Activated naive CD8-positive, alpha-beta T cell treated with anti-CD3 and anti-CD28 coated beads for 36 hours (primary cell): ENCODE measurements around the gene NF2. TPM values are rescaled to one million over a fixed set of nuclear protein-coding genes. Genes with fewer than 3 reads are reported as not detected.

Experiments used
- DNase-seq: peaks from one replicate; pipeline ENCODE4 v3.0.0; 2021
- H3K27ac Mint-ChIP-seq: one replicate; pipeline ENCODE4 v1.8.0; 2022; ENCODE audit warnings: mild to moderate bottlenecking, moderate library complexity, mixed read lengths
- H3K27me3 Mint-ChIP-seq: one replicate; pipeline ENCODE4 v1.8.0; 2022; ENCODE audit warnings: mild to moderate bottlenecking, mixed read lengths
- H3K36me3 Mint-ChIP-seq: one replicate; pipeline ENCODE4 v1.8.0; 2021; ENCODE audit warnings: mild to moderate bottlenecking, mixed read lengths
- H3K4me1 Mint-ChIP-seq: one replicate; pipeline ENCODE4 v1.8.0; 2021; ENCODE audit warnings: mixed read lengths
- H3K4me3 Mint-ChIP-seq: one replicate; pipeline ENCODE4 v1.8.0; 2022; ENCODE audit warnings: mild to moderate bottlenecking, moderate library complexity, mixed read lengths
- H3K9me3 Mint-ChIP-seq: one replicate; pipeline ENCODE4 v1.8.0; 2022; ENCODE audit warnings: mixed read lengths
- total RNA-seq, 2 experiments: library from RNA; stranded (reverse); gene quantifications; one replicate each; pipeline ENCODE4 v1.2.3, GENCODE V29; 2021

Gene NF2
- total RNA-seq, 2 experiments from 2014 or later, result 45.8 to 49.4 TPM

- no peak overlapping the region for H3K4me3 Mint-ChIP-seq
- H3K36me3 Mint-ChIP-seq, result no peaks in the 10 kb centered on the region
- H3K9me3 Mint-ChIP-seq, result no peaks in the 10 kb centered on the region
- H3K27me3 Mint-ChIP-seq, result peaks cover 37% of the 10 kb centered on the region
- no peak overlapping the region for H3K27ac Mint-ChIP-seq
- no peak for DNase-seq
- peaks cover 2% of the 10 kb centered on the region for H3K4me1 Mint-ChIP-seq
Measured at GRCh38 chr22:29722151-29722550, 118.7 kb downstream of the NF2 start.

GRCh38 chr22:29722587-29722986, 119.2 kb downstream of the NF2 start:
- Mint-ChIP-seq H3K27me3 (peaks cover 32% of the 10 kb centered on the region), H3K9me3 (no peaks in the 10 kb centered on the region), H3K4me1 (peaks cover 2% of the 10 kb centered on the region), H3K27ac (no peak overlapping the region), H3K36me3 (no peaks in the 10 kb centered on the region), H3K4me3 (no peak overlapping the region)
- no peak for DNase-seq

DNA sequence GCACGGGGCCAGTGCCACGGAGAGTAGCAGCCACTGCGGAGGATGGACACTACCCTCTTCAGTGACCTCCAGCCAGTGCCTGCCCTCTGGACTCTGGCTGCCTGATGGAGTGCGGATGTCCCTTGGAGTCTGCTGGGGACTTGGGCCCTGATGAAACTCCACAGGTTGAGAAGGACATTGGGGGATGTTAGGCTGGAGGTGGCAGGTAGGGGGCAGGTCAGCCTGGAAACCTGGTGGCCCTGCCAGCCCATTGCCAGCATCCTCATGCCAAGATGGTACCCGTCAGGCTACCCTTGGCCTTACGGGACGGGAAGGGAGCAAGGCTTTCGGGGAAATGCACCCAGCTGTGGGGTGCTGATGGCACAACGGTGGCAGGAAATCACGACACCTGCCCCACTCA, 120.3 kb downstream of the NF2 start:
- Mint-ChIP-seq H3K27me3 (peaks cover 22% of the 10 kb centered on the region), H3K4me1 (peaks cover 2% of the 10 kb centered on the region), H3K36me3 (no peaks in the 10 kb centered on the region), H3K4me3 (no peak overlapping the region), H3K9me3 (no peaks in the 10 kb centered on the region), H3K27ac (no peak overlapping the region)
- DNase-seq, result no peak

DNA sequence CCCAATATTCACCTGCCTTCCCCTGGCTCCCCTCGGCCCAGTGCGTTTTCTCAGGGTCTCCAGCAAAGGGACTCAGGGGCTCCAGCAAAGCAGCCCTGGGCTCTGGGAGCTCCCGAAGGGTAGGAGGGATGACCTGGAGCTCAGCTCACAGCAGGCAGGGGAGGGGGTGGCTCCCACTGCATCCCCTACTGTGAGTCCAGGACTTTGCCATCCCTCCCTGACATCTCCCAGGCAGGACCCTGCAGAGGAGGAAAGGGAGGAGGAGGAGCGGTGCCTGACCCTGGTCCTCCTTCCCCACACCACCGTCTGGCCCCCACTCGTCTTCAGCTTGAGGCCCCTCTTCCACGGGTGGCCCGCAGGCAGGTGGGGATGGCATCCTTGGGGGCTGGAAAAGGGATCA, 121.4 kb downstream of the NF2 start:
- DNase-seq, result no peak
- H3K27me3 Mint-ChIP-seq, result peaks cover 12% of the 10 kb centered on the region
- H3K27ac Mint-ChIP-seq, result no peak overlapping the region
- H3K36me3 Mint-ChIP-seq, result no peaks in the 10 kb centered on the region
- H3K4me1 Mint-ChIP-seq, result no peaks in the 10 kb centered on the region
- no peak overlapping the region for H3K4me3 Mint-ChIP-seq
- no peaks in the 10 kb centered on the region for H3K9me3 Mint-ChIP-seq

DNA sequence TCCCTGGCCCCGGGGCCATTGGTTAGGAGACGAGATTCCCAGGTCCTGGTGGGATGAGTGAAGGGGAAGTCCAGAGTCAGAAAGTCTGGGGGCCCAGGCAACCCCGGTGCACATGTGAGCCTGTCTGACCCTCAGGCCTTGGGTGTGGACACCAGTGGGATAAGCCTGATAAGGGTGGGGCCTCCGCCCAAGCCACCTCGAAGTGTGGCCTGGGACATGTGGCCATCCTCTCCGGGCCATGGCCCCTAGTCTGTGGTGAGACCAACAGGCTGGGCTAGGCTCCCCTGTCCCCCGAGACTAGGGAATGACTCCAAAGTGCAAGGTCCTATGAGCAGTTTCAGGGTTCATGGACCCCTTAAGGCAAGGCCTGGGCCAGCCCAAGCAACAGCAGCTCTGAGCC, 122.7 kb downstream of the NF2 start:
- H3K36me3 Mint-ChIP-seq, result no peaks in the 10 kb centered on the region
- no peaks in the 10 kb centered on the region for H3K4me1 Mint-ChIP-seq

DNA sequence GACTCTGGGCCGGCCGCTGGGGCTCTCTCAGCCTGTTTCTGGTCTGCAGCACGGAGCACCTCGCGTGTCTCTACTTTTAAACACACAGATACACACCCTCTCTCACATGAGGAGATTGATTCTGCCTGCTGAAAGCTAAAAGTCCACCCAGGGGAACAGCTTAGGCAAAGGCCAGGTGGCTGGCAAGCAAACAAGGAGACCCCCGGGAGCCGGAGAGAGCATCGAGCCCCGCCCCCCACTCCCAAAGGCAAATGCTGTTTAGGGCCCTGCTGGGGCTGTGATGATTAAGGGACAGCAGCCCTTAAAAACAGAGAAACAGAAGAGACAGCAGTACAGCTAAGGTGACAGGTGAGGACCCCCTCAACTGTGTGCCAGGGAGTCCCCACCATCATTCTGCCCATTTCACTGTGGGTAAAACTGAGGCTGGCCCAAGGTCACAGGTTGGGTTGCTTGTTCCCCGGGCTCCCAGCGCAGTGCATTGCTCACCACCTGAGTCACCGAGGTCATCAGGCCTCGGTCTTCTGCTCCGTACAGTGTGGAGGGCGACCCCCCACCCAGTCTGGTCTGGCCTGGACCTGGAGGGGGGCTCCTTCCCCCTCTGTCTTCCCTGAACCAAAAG, 123.2 kb downstream of the NF2 start:
- no peak overlapping the region for H3K4me3 Mint-ChIP-seq
- no peak for DNase-seq
- H3K27ac Mint-ChIP-seq, result no peak overlapping the region
- no peaks in the 10 kb centered on the region for H3K36me3 Mint-ChIP-seq
- H3K9me3 Mint-ChIP-seq, result no peaks in the 10 kb centered on the region
- H3K27me3 Mint-ChIP-seq, result peaks cover 4% of the 10 kb centered on the region
- no peaks in the 10 kb centered on the region for H3K4me1 Mint-ChIP-seq

More for the DNA sequence above, 122.7 kb downstream of the NF2 start:
- Mint-ChIP-seq H3K4me3 (no peak overlapping the region), H3K9me3 (no peaks in the 10 kb centered on the region), H3K27ac (no peak overlapping the region), H3K27me3 (peaks cover 9% of the 10 kb centered on the region)
- DNase-seq, result no peak

- no peak overlapping the region for H3K27ac Mint-ChIP-seq
- no peaks in the 10 kb centered on the region for H3K9me3 Mint-ChIP-seq
- H3K4me1 Mint-ChIP-seq, result no peaks in the 10 kb centered on the region
- H3K27me3 Mint-ChIP-seq, result no peaks in the 10 kb centered on the region
- H3K4me3 Mint-ChIP-seq, result no peak overlapping the region
- H3K36me3 Mint-ChIP-seq, result no peaks in the 10 kb centered on the region
- DNase-seq, result peak; percentile 27
Measured at GRCh38 chr22:29727131-29727523, 123.7 kb downstream of the NF2 start.

DNA sequence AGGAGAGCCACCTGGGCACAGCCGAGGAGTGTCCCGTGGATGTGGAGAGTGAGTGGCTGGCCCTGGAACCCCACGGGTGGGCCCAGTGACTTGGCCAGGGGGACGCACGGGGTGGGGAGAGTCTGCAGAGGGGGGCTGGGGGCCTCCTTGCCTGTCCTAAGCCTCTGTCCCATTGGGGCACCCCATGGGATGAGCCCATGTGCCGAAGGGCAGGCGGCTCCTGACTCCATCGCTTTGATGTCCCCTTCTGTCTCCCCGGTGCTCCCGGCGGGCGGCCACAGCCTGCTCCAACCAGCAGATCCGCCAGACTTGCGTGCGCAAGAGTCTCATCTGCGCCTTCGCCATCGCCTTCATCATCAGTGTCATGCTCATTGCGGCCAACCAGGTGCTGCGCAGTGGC, 125.7 kb downstream of the NF2 start:
- H3K27me3 Mint-ChIP-seq, result no peaks in the 10 kb centered on the region
- no peaks in the 10 kb centered on the region for H3K36me3 Mint-ChIP-seq
- H3K9me3 Mint-ChIP-seq, result no peaks in the 10 kb centered on the region
- DNase-seq, result no peak
- no peaks in the 10 kb centered on the region for H3K4me1 Mint-ChIP-seq
- no peak overlapping the region for H3K27ac Mint-ChIP-seq
- no peak overlapping the region for H3K4me3 Mint-ChIP-seq

- Mint-ChIP-seq H3K36me3 (no peaks in the 10 kb centered on the region), H3K4me1 (no peaks in the 10 kb centered on the region), H3K27me3 (no peaks in the 10 kb centered on the region), H3K9me3 (no peaks in the 10 kb centered on the region), H3K27ac (no peak overlapping the region), H3K4me3 (no peak overlapping the region)
- no peak for DNase-seq
Measured at GRCh38 chr22:29731058-29731850, 127.8 kb downstream of the NF2 start.

GRCh38 chr22:29732883-29733282, 129.4 kb downstream of the NF2 start:
- no peaks in the 10 kb centered on the region for H3K9me3 Mint-ChIP-seq
- H3K27me3 Mint-ChIP-seq, result no peaks in the 10 kb centered on the region
- H3K27ac Mint-ChIP-seq, result no peak overlapping the region
- H3K4me1 Mint-ChIP-seq, result no peaks in the 10 kb centered on the region
- no peak overlapping the region for H3K4me3 Mint-ChIP-seq
- DNase-seq, result no peak
- no peaks in the 10 kb centered on the region for H3K36me3 Mint-ChIP-seq

DNA sequence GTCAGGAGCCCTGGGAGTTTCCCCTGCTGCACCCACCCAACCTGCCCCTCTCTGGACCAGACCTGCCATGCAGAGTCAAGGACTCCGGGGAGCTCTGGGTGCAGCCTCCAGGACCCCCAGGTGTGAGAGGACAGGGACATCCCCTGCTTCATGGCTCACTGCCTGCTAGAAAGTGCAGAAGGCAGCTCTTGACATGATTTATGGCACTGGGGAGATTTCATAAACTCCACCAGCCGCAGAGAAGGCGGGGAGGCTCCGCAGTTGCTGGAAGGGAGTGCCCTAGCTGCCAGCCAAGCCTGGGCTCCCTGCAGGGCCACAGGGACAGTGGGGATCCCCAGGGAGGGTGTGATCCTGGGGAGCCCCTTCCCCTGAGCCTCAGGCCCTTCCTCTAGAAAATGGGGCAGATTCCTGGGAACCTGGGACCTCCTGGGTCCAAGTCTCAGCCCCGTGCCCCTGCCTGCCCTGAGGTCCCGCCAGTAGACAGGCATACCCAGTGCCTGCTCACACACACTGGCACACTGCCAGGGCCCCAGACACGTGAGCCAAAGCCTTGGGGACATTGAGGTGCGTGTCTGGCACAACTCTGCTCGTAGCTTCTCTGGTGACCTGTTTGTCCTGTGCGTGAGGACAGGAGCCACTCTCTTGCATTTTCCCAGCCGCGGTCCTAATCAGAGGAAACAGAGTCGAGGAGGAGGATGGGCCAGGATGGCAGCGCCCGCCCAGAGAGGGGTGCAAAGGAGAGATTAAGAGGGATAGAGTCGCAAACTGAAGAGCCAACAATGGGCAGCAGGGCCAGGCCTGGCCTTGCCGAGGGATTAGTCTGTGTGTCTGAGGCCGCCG, 130.1 kb downstream of the NF2 start:
- no peak overlapping the region for H3K4me3 Mint-ChIP-seq
- no peak overlapping the region for H3K27ac Mint-ChIP-seq
- no peaks in the 10 kb centered on the region for H3K36me3 Mint-ChIP-seq
- H3K4me1 Mint-ChIP-seq, result no peaks in the 10 kb centered on the region
- no peaks in the 10 kb centered on the region for H3K9me3 Mint-ChIP-seq
- DNase-seq, result no peak
- H3K27me3 Mint-ChIP-seq, result no peaks in the 10 kb centered on the region

- no peak for DNase-seq
- no peaks in the 10 kb centered on the region for H3K4me1 Mint-ChIP-seq
- H3K27ac Mint-ChIP-seq, result no peak overlapping the region
- no peaks in the 10 kb centered on the region for H3K36me3 Mint-ChIP-seq
- no peaks in the 10 kb centered on the region for H3K9me3 Mint-ChIP-seq
- H3K4me3 Mint-ChIP-seq, result no peak overlapping the region
- no peaks in the 10 kb centered on the region for H3K27me3 Mint-ChIP-seq
Measured at GRCh38 chr22:29734406-29734805, 131.0 kb downstream of the NF2 start.

DNA sequence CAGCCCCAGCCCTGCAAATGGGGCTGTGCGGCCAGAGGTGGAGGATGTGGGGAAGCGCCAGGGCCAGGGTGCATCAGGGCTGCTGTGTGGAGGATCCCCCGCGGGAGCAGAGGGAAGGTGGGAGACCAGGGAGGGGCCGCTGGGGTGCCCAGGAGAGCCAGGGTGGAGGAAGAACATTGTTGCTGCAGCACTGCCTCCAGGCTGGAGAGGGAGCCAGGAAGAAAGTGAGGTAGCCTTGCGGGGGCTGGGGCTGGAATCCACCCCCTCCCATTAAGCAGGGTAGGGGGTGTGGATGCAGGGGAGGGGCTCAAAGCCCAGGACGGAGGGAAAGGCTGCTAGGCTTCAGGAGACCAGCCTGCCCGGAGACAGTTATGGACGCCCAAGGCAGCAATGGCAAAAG, 131.4 kb downstream of the NF2 start:
- DNase-seq, result no peak
- H3K9me3 Mint-ChIP-seq, result no peaks in the 10 kb centered on the region
- no peaks in the 10 kb centered on the region for H3K27me3 Mint-ChIP-seq
- no peaks in the 10 kb centered on the region for H3K36me3 Mint-ChIP-seq
- no peak overlapping the region for H3K4me3 Mint-ChIP-seq
- H3K27ac Mint-ChIP-seq, result no peak overlapping the region
- no peaks in the 10 kb centered on the region for H3K4me1 Mint-ChIP-seq

DNA sequence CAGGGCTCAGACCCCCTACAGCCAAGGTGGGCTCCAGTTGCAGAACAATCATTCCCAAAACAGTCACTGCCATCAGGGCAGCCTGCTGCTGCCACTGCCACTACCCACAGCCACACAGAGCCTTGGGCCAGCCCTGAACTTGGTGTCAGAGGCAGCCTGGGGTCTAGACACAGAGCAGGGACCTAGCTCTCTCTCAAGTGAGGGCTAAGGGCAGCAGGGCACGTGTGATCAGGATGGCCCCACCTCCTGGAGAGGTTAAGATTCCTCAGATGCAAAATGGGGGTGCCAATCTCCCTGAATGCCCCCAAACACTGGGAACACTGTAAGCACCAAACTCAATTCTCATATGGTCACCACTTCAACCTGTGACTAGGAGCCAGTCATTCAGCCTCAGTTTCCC, 132.0 kb downstream of the NF2 start:
- no peak overlapping the region for H3K4me3 Mint-ChIP-seq
- no peaks in the 10 kb centered on the region for H3K9me3 Mint-ChIP-seq

More for the DNA sequence above, 132.0 kb downstream of the NF2 start:
- Mint-ChIP-seq H3K36me3 (no peaks in the 10 kb centered on the region), H3K27ac (no peak overlapping the region), H3K4me1 (no peaks in the 10 kb centered on the region), H3K27me3 (no peaks in the 10 kb centered on the region)
- DNase-seq, result no peak
